ENCODE results near the gene CPNE8.
"Not testable (repeated sequence)": the region's sequence is repeated elsewhere in the genome, so short reads cannot be mapped to it uniquely, and the experiment has no call there.

Gene CPNE8

GRCh38 chr12:38823314-38823713 lies 82.1 kb downstream of the CPNE8 start:
- no peak for DNase-seq

- DNase-seq: no peak
Observed at GRCh38 chr12:38817942-38818341, 87.4 kb downstream of the CPNE8 start.

- DNase-seq: no peak
Observed at GRCh38 chr12:38813923-38814322, 91.5 kb downstream of the CPNE8 start.

GRCh38 chr12:38811814-38812356 lies 93.5 kb downstream of the CPNE8 start:
- no peak for DNase-seq

DNA sequence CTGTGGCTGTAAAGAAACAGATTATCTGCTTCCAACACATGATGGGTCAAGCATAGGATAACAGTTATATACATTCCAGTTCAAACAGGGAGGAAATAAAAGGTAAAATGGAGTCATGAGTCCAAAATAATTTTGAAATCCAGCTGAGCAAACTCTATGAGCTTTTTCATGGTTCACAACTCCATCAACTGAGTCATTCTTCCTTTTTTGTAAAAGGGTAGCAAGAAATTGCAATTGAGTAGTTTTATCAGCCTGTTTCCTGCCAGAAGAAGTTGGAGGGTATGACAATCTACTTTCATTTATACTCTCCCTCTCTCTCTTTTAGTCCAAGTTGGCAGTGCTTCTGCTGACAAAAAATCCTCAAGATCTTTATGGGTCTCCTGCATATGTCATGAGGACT lies 95.6 kb downstream of the CPNE8 start:
- no peak for DNase-seq

GRCh38 chr12:38788106-38788505 lies 117.3 kb downstream of the CPNE8 start:
- DNase-seq: no peak

DNA sequence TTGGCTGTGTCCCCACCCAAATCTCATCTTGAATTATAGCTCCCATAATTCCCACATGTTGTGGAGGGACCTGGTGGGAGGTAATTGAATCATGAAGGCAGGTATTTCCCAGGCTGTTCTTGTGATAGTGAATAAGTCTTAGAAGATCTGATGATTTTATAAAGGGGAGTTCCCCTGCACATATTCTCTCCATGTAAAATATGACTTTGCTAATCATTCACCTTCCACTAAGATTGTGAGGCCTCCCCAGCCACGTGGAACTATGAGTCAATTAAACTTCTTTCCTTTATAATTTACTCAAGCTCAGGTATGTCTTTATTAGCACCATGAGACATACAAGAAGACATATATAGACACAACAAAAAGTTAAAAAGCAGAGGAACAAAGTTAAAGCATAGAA lies 120.0 kb downstream of the CPNE8 start:
- DNase-seq: no peak

GRCh38 chr12:38783304-38783703 lies 122.1 kb downstream of the CPNE8 start:
- no peak for DNase-seq

DNA sequence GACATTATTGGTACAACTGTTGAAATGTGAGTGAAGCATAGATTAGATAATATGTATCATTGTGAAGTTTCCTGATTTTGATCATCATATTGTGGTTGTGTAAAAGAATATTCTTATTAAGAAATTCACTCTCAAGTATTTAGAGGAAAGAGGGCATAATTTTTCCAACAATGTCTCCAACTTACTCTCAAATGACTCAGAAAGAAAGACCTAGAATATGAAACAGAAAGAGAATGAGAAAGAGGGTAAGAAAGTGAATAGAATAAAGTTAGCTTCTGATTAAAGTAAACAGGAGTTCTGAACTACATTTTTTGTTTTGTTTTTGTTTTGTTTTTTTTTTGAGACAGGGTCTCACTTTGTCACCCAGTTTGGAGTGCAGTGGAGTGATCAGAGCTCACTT lies 123.0 kb downstream of the CPNE8 start:
- DNase-seq: no peak

GRCh38 chr12:38776647-38777046 lies 128.7 kb downstream of the CPNE8 start:
- no peak for DNase-seq

GRCh38 chr12:38775457-38775856 lies 129.9 kb downstream of the CPNE8 start:
- DNase-seq: no peak

DNA sequence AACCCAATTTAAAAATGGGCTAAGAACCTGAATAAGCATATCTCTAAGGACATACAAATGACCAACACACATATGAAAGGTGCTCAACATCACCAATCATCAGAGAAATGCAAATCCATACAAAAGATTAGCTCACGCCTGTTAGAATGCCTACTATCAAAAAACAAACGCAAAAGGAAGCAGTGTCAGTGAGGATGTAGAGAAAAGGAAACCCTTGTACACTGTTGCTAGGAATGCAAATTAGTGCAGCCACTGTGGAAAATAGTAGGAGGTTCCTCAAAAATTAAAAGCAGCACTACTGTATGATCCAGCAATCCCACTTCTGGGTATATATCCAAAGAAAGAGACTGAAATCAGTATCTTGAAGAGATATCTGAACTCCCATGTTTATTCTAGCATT lies 133.0 kb downstream of the CPNE8 start:
- no peak for DNase-seq

DNA sequence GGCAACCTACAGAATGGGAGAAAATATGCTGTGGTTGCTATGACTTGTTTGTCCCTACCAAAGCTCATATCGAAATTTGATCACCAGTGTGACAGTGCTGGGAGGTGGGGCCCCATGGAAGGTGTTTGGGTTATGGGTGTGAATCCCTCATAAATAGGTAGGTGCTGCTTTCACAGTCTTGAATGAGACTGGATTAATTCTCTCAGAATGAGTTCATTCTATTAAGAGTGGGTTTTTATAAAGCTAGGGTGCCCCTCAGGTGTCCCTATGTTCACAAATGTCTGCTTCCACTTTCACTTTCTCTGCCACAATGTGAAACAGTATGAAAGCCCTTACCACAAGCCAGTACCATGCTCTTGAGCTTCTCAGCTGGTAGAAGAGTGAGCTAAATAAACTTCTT lies 133.5 kb downstream of the CPNE8 start:
- no peak for DNase-seq

- no peak for DNase-seq
Observed at GRCh38 chr12:38761636-38762342, 143.6 kb downstream of the CPNE8 start.

GRCh38 chr12:38761111-38761510 lies 144.3 kb downstream of the CPNE8 start:
- DNase-seq: no peak

DNA sequence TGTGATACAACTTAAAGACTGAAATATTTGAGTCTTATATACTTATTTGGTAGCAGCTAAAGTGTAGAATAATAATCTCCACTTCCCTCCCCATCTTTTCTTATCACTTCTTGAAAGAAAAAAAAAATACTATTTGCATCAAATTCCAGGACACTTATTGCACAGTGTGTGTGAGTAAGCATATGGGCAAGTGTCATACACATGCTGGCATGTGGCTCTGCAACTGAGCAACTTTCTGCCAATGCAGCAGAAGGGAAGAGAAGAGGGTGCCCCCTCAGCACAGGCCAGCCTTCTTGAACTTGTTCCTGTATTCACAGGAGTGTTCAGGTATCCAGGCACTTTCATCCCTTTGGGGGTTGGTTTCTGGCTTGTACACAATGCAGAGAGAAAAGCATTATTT lies 145.8 kb downstream of the CPNE8 start:
- DNase-seq: no peak

- no peak for DNase-seq
Observed at GRCh38 chr12:38746744-38747143, 158.6 kb downstream of the CPNE8 start.

GRCh38 chr12:38745601-38746000 lies 159.8 kb downstream of the CPNE8 start:
- DNase-seq: no peak

- DNase-seq: no peak
Observed at GRCh38 chr12:38744041-38744440, 161.3 kb downstream of the CPNE8 start.

GRCh38 chr12:38742496-38742895 lies 162.9 kb downstream of the CPNE8 start:
- DNase-seq: not testable (repeated sequence)

GRCh38 chr12:38736821-38737220 lies 168.6 kb downstream of the CPNE8 start:
- DNase-seq: no peak

- no peak for DNase-seq
Observed at GRCh38 chr12:38732761-38733160, 172.6 kb downstream of the CPNE8 start.

DNA sequence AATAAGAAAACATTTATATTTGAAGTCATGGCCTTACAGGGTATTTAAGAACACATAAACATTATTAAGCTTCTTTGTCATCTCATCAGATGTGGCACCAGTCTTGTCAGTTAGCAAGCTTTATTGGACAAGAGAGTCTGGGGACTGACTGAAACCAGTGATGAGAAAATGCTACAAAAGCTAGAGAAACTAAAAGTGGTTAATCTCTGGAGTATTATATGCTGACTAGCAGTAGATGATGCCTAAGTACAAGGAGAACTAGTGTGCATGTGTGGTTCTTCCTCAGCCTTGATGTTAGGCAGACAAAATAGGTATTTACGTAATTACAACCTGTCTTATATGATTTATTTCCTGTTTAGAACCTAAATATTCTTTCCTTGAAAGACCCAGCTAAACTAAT lies 176.5 kb downstream of the CPNE8 start:
- DNase-seq: no peak

- no peak for DNase-seq
Observed at GRCh38 chr12:38721611-38722252, 183.7 kb downstream of the CPNE8 start.

- DNase-seq: no peak
Observed at GRCh38 chr12:38720661-38721060, 184.7 kb downstream of the CPNE8 start.

Measured in DMS153 (cell line).